A673 (cell line): Measurements from ENCODE around the gene MRPS18A. TPM values are rescaled to one million over a fixed set of nuclear protein-coding genes. Genes with fewer than 3 reads are reported as not detected.
"Not testable (repeated sequence)": the region's sequence is repeated elsewhere in the genome, so short reads cannot be mapped to it uniquely, and the experiment has no call there.

ENCODE experiments used
- BruUV-seq: library from RNA; stranded (reverse); fragments of 400-500 nt; replicated peaks from 2 replicates; lab custom pipeline; 2021; lab: Mats Ljungman, UMichigan
- CTCF ChIA-PET: fragments of 300-600 bp; sonication (Branson Sonifier 250); formaldehyde crosslinking; loops from one replicate; lab custom pipeline; 2022; ENCODE audit warnings: antibody characterized with exemption; lab: Charles Lee
- POLR2A ChIA-PET: fragments of 300-600 bp; sonication (Branson Sonifier 250); formaldehyde crosslinking; loops from one replicate; lab custom pipeline; 2022; ENCODE audit warnings: antibody characterized with exemption; ENCODE audit not compliant: low non-redundant PET; lab: Charles Lee
- DNase-seq: peaks from one replicate; pipeline ENCODE4 v3.0.0-alpha.2; 2015; ENCODE audit warnings: low spot score
- H3K27ac ChIP-seq: fragments of 200-600 bp; sonication (generic); 2 replicates; pipeline ENCODE4 v1.5.1; 2016; ENCODE audit warnings: mixed run types, low read depth, mild to moderate bottlenecking, mixed read lengths, antibody characterized with exemption, low read length; ENCODE audit not compliant: poor library complexity, severe bottlenecking
- H3K27me3 ChIP-seq: fragments of 200-600 bp; sonication (generic); replicated peaks from 2 replicates; pipeline ENCODE4 v1.6.1; 2017; ENCODE audit warnings: mixed run types, low read depth, mild to moderate bottlenecking, mixed read lengths, antibody characterized with exemption, low read length; ENCODE audit not compliant: insufficient read depth, poor library complexity
- H3K36me3 ChIP-seq: fragments of 200-600 bp; sonication (generic); 2 replicates; pipeline ENCODE4 v1.6.1; 2016; ENCODE audit warnings: mixed run types, mild to moderate bottlenecking, mixed read lengths, antibody characterized with exemption, low read length; ENCODE audit not compliant: insufficient read depth, poor library complexity, severe bottlenecking
- H3K4me1 ChIP-seq: fragments of 200-600 bp; sonication (generic); 2 replicates; pipeline ENCODE4 v1.6.1; 2017; ENCODE audit warnings: mixed run types, mild to moderate bottlenecking, mixed read lengths, antibody characterized with exemption, low read length; ENCODE audit not compliant: insufficient read depth, poor library complexity, severe bottlenecking
- H3K4me3 ChIP-seq: fragments of 200-600 bp; sonication (generic); 2 replicates; pipeline ENCODE4 v1.5.1; 2016; ENCODE audit warnings: low read depth, mixed run types, mild to moderate bottlenecking, mixed read lengths, low read length; ENCODE audit not compliant: poor library complexity, severe bottlenecking
- H3K9me3 ChIP-seq: fragments of 200-600 bp; sonication (generic); 2 replicates; pipeline ENCODE4 v1.6.1; 2016; ENCODE audit warnings: mixed run types, low read depth, mild to moderate bottlenecking, mixed read lengths, antibody characterized with exemption, low read length; ENCODE audit not compliant: poor library complexity, severe bottlenecking
- CTCF ChIP-seq: fragments of 300-800, 200-600 bp; sonication (generic); conservative IDR thresholded peaks from 2 replicates; pipeline ENCODE4 v1.5.1; 2017; ENCODE audit warnings: low read depth, mild to moderate bottlenecking, antibody characterized with exemption, low read length, moderate library complexity, mixed read lengths
- EZH2 ChIP-seq: fragments of 200-600 bp; sonication (generic); IDR thresholded peaks from 2 replicates; pipeline ENCODE4 v1.6.1; 2017; ENCODE audit warnings: borderline replicate concordance, low read depth, mild to moderate bottlenecking, mixed read lengths, antibody characterized with exemption, low read length; ENCODE audit not compliant: poor library complexity, severe bottlenecking
- intact Hi-C: fragments of 100-400 bp; cut with micrococcal nuclease; formaldehyde crosslinking; loops from one replicate; pipeline ENCODE4 v1.10.0; 2022; ENCODE audit not compliant: unreplicated experiment
- total RNA-seq: library from RNA; stranded (reverse); gene quantifications from 2 replicates; pipeline ENCODE4 v1.2.3, GENCODE V29; 2021

The MRPS18A gene
- total RNA-seq, 1 experiment from 2014 or later = 64.6 TPM

GRCh38 chr6:43703512-43704429 lies 16.2 kb upstream of the MRPS18A start:
- no peaks in the 10 kb centered on the region for H3K27me3 ChIP-seq
- DNase-seq = no peak
- BruUV-seq = no TSS peak
- intact Hi-C loops = no loop called here
- no peaks in the 10 kb centered on the region for H3K9me3 ChIP-seq
- POLR2A ChIA-PET = interaction anchor here (0.6 to 0.7 kb wide), 2 partner anchors 34 to 42 kb away, joined by 3 to 5 read pairs; no protein-coding TSS in a partner anchor
- H3K4me3 ChIP-seq = no peak overlapping the region
- CTCF ChIA-PET = no interaction called here
- peaks cover 26% of the 10 kb centered on the region for H3K4me1 ChIP-seq
- H3K36me3 ChIP-seq = no peaks in the 10 kb centered on the region
- TF ChIP-seq CTCF = no peak
- no peak for TF ChIP-seq EZH2
- H3K27ac ChIP-seq = no peak overlapping the region

GRCh38 chr6:43702534-43703440 lies 15.2 kb upstream of the MRPS18A start:
- TF ChIP-seq EZH2 = no peak
- intact Hi-C loops = no loop called here
- Histone ChIP-seq H3K27me3 (no peaks in the 10 kb centered on the region), H3K4me1 (peaks cover 26% of the 10 kb centered on the region), H3K9me3 (no peaks in the 10 kb centered on the region), H3K4me3 (no peak overlapping the region), H3K36me3 (no peaks in the 10 kb centered on the region), H3K27ac (no peak overlapping the region)
- peak; percentile 82 for DNase-seq
- CTCF ChIA-PET = no interaction called here
- BruUV-seq = no TSS peak
- POLR2A ChIA-PET = interaction anchor here (0.7 kb wide), 1 partner anchor 43 kb away, joined by 5 read pairs; no protein-coding TSS in a partner anchor

- no peak overlapping the region for H3K4me3 ChIP-seq
- no peaks in the 10 kb centered on the region for H3K36me3 ChIP-seq
- peaks cover 26% of the 10 kb centered on the region for H3K4me1 ChIP-seq
- no peaks in the 10 kb centered on the region for H3K9me3 ChIP-seq
- H3K27ac ChIP-seq = no peak overlapping the region
- TF ChIP-seq CTCF (no peak), EZH2 (no peak)
- POLR2A ChIA-PET = no interaction called here
- no peak for DNase-seq
- intact Hi-C loops = no loop called here
- CTCF ChIA-PET = no interaction called here
- BruUV-seq = no TSS peak
- no peaks in the 10 kb centered on the region for H3K27me3 ChIP-seq
These were observed 14.6 kb upstream of the MRPS18A start for GRCh38 chr6:43702171-43702533.

GRCh38 chr6:43700939-43701560 lies 13.5 kb upstream of the MRPS18A start:
- peaks cover 22% of the 10 kb centered on the region for H3K4me1 ChIP-seq
- H3K4me3 ChIP-seq, POLR2A ChIA-PET, H3K27me3 ChIP-seq, intact Hi-C loops, H3K9me3 ChIP-seq, H3K27ac ChIP-seq, DNase-seq, H3K36me3 ChIP-seq, BruUV-seq, CTCF ChIA-PET: not testable (repeated sequence)
